ENCODE measurements around the gene SNAI3. TPM values are rescaled to one million over a fixed set of nuclear protein-coding genes. Genes with fewer than 3 reads are reported as not detected.

The SNAI3 gene
- total RNA-seq, 1 donor from 2014 or later: 2.7 TPM

- Mint-ChIP-seq H3K4me1 (no peaks in the 10 kb centered on the region), H3K36me3 (ENCODE audit: low read depth) (peaks cover 72% of the 10 kb centered on the region), H3K9me3 (no peaks in the 10 kb centered on the region), H3K27me3 (no peaks in the 10 kb centered on the region), H3K27ac (no peak overlapping the region), H3K4me3 (no peak overlapping the region)
- CTCF ChIA-PET: no interaction called here
- no peak for DNase-seq
- no peak for TF ChIP-seq CTCF (IDR thresholded peaks at IDR 0.05)
- POLR2A ChIA-PET: interaction anchor here (0.7 kb wide), 1 partner anchor 7 kb away, joined by 3 read pairs; no protein-coding TSS in a partner anchor
- no peak for ATAC-seq (ENCODE audit: low read depth)
- intact Hi-C loops (cut with micrococcal nuclease): no loop called here
Measured at GRCh38 chr16:88721815-88722755, 35.8 kb upstream of the SNAI3 start.

GRCh38 chr16:88721236-88721635 lies 34.9 kb upstream of the SNAI3 start:
- Mint-ChIP-seq H3K4me3 (no peak overlapping the region), H3K36me3 (ENCODE audit: low read depth) (peaks cover 76% of the 10 kb centered on the region), H3K27me3 (no peaks in the 10 kb centered on the region), H3K9me3 (no peaks in the 10 kb centered on the region), H3K4me1 (no peaks in the 10 kb centered on the region), H3K27ac (no peak overlapping the region)
- ChIA-PET CTCF (no interaction called here), POLR2A (no interaction called here)
- intact Hi-C loops (cut with micrococcal nuclease): no loop called here
- TF ChIP-seq CTCF (IDR thresholded peaks at IDR 0.05): no peak
- DNase-seq (no peak), ATAC-seq (ENCODE audit: low read depth) (no peak)

- ATAC-seq (ENCODE audit: low read depth) (no peak), DNase-seq (no peak)
- CTCF ChIA-PET: no interaction called here
- Mint-ChIP-seq H3K36me3 (ENCODE audit: low read depth) (peaks cover 73% of the 10 kb centered on the region), H3K27me3 (no peaks in the 10 kb centered on the region), H3K4me1 (no peaks in the 10 kb centered on the region), H3K9me3 (no peaks in the 10 kb centered on the region), H3K27ac (no peak overlapping the region), H3K4me3 (no peak overlapping the region)
- POLR2A ChIA-PET: interaction anchor here (0.7 kb wide), 1 partner anchor 57 kb away, joined by 3 read pairs; no protein-coding TSS in a partner anchor
- no peak for TF ChIP-seq CTCF (IDR thresholded peaks at IDR 0.05)
- intact Hi-C loops (cut with micrococcal nuclease): no loop called here
Measured at GRCh38 chr16:88720396-88720970, 34.2 kb upstream of the SNAI3 start.

- Mint-ChIP-seq H3K27me3 (no peaks in the 10 kb centered on the region), H3K9me3 (no peaks in the 10 kb centered on the region), H3K4me1 (no peaks in the 10 kb centered on the region), H3K36me3 (ENCODE audit: low read depth) (peaks cover 74% of the 10 kb centered on the region), H3K27ac (no peak overlapping the region), H3K4me3 (no peak overlapping the region)
- CTCF ChIA-PET: no interaction called here
- TF ChIP-seq CTCF (IDR thresholded peaks at IDR 0.05): no peak
- no peak for ATAC-seq (ENCODE audit: low read depth)
- POLR2A ChIA-PET: no interaction called here
- intact Hi-C loops (cut with micrococcal nuclease): no loop called here
- DNase-seq: no peak
Measured at GRCh38 chr16:88719933-88720296, 33.6 kb upstream of the SNAI3 start.

- Mint-ChIP-seq H3K9me3 (no peaks in the 10 kb centered on the region), H3K4me3 (no peak overlapping the region), H3K27me3 (no peaks in the 10 kb centered on the region), H3K27ac (no peak overlapping the region), H3K4me1 (no peaks in the 10 kb centered on the region), H3K36me3 (ENCODE audit: low read depth) (peaks cover 70% of the 10 kb centered on the region)
- no peak for DNase-seq
- no peak for ATAC-seq (ENCODE audit: low read depth)
- ChIA-PET POLR2A (no interaction called here), CTCF (no interaction called here)
- TF ChIP-seq CTCF (IDR thresholded peaks at IDR 0.05): no peak
- intact Hi-C loops (cut with micrococcal nuclease): no loop called here
Measured at GRCh38 chr16:88719267-88719932, 33.1 kb upstream of the SNAI3 start.
